GM23248 (cell line): ENCODE data around the gene ELP5.

ENCODE experiments used
- EZH2 ChIP-seq: fragments of 200-600 bp; sonication (generic); IDR thresholded peaks from 2 replicates; pipeline ENCODE4 v1.6.1; 2018; ENCODE audit warnings: antibody characterized with exemption, mild to moderate bottlenecking; ENCODE audit not compliant: insufficient read depth, poor library complexity, severe bottlenecking
- EZH2phosphoT487 ChIP-seq: fragments of 200-600 bp; sonication (generic); IDR thresholded peaks from 2 replicates; pipeline ENCODE4 v1.6.1; 2018; ENCODE audit warnings: antibody characterized with exemption, moderate library complexity, mild to moderate bottlenecking, low read depth; ENCODE audit not compliant: insufficient read depth

DNA sequence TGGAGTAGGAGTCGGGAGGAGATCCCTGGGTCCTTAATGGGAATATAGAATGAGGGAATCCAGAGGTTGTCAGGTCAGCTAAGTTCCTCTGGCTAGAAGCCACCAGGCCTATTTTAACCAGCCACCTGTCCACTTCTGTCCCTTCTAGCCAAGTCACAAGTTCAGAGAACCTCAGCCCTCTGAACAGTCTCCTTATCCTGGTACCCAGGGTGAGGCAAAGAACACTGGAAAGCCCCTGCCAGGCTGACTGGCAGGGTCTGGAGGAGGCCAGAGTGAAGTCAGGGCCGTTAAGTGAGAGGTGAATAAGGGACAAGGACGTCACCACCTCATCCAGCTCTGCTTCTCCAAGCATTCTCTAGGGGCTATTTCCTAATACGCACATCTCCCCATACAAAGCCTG lies 3.2 kb upstream of the ELP5 start:
- TF ChIP-seq EZH2 (no peak), EZH2phosphoT487 (no peak)
